ENCODE results near the gene RFC5. TPM values are rescaled to one million over a fixed set of nuclear protein-coding genes. Genes with fewer than 3 reads are reported as not detected.
"Not testable (repeated sequence)": the region's sequence is repeated elsewhere in the genome, so short reads cannot be mapped to it uniquely, and the experiment has no call there.

Gene RFC5
- total RNA-seq, 1 donor from 2014 or later: 73.8 TPM

DNA sequence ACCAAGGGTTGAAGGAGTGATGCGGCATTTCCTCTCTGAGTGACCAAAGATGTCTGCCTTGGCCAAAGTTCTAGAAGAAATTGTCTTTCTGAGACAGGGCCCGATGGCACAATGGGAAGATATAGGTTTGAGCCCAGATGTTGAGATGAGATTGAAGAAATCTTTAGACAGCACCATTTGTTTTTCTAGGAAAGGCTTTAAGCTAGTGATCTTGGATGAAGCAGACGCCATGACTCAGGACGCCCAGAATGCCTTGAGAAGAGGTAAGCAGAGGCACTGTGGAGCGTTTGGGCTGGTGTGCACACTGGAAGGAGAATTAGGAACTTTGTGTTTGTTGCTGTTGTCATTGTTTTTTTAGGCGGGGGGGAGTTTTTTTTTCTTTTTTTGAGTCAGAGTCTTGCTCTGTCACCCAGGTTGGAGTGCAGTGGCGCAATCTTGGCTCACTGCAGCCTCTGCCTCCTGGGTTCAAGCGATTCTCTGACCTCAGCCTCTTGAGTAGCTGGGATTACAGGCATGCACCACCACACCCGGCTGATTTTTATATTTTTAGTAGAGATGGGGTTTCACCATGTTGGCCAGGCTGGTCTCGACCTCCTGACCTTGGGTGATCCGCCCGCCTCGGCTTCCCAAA is 5.7 kb downstream of the RFC5 start:
- H3K9me3 Mint-ChIP-seq; H3K4me3 Mint-ChIP-seq; intact Hi-C loops (cut with micrococcal nuclease); DNase-seq (ENCODE audit: low spot score); H3K27ac Mint-ChIP-seq; H3K27me3 Mint-ChIP-seq (ENCODE audit: insufficient read depth): not testable (repeated sequence)
- peaks cover 57% of the 10 kb centered on the region for H3K36me3 Mint-ChIP-seq (ENCODE audit: low read depth)
- peaks cover 14% of the 10 kb centered on the region for H3K4me1 Mint-ChIP-seq (ENCODE audit: low read depth)

- intact Hi-C loops (cut with micrococcal nuclease): no loop called here
- H3K4me3 Mint-ChIP-seq: no peak overlapping the region
- no peak overlapping the region for H3K27ac Mint-ChIP-seq
- H3K9me3 Mint-ChIP-seq: no peaks in the 10 kb centered on the region
- DNase-seq (ENCODE audit: low spot score): no peak
- H3K36me3 Mint-ChIP-seq (ENCODE audit: low read depth): peaks cover 56% of the 10 kb centered on the region
- no peaks in the 10 kb centered on the region for H3K27me3 Mint-ChIP-seq (ENCODE audit: insufficient read depth)
- H3K4me1 Mint-ChIP-seq (ENCODE audit: low read depth): peaks cover 11% of the 10 kb centered on the region
Measured at GRCh38 chr12:118022728-118023109, 6.2 kb downstream of the RFC5 start.

DNA sequence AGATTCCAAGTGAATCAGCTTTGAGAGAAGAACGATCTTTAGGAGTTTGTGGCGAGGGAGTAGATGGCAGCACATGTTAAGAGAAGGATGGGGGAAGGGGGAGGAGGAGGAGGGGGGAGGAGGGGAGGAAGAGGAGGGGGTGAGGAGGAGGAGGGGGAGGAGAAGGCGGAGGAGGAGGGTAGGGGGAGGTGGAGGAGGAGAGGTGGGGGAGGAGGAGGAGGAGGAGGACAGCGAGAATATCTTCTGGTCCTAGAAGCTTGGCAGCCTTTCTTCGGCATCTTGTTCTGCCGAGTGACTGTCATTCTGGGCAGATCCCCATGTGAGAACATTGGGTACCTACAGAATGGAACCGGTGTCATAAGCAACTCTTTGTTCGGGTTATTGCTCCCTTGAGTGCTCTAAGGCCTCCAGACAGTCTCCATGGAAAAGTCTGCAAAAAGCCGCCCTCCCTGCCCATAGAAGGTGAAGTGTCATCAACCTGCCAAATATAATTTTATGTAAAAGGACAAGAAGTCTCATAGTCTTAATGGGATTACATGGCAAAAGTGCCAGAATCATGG is 6.9 kb downstream of the RFC5 start:
- Mint-ChIP-seq H3K4me1 (ENCODE audit: low read depth) (peaks cover 5% of the 10 kb centered on the region), H3K36me3 (ENCODE audit: low read depth) (peaks cover 55% of the 10 kb centered on the region), H3K27ac (no peak overlapping the region), H3K27me3 (ENCODE audit: insufficient read depth) (no peaks in the 10 kb centered on the region), H3K9me3 (no peaks in the 10 kb centered on the region), H3K4me3 (no peak overlapping the region)
- intact Hi-C loops (cut with micrococcal nuclease): no loop called here
- no peak for DNase-seq (ENCODE audit: low spot score)

- intact Hi-C loops (cut with micrococcal nuclease): no loop called here
- Mint-ChIP-seq H3K27ac (no peak overlapping the region), H3K4me1 (ENCODE audit: low read depth) (peaks cover 6% of the 10 kb centered on the region), H3K9me3 (no peaks in the 10 kb centered on the region), H3K27me3 (ENCODE audit: insufficient read depth) (no peaks in the 10 kb centered on the region), H3K4me3 (no peak overlapping the region), H3K36me3 (ENCODE audit: low read depth) (peaks cover 54% of the 10 kb centered on the region)
- DNase-seq (ENCODE audit: low spot score): no peak
Measured at GRCh38 chr12:118025168-118025567, 8.7 kb downstream of the RFC5 start.

DNA sequence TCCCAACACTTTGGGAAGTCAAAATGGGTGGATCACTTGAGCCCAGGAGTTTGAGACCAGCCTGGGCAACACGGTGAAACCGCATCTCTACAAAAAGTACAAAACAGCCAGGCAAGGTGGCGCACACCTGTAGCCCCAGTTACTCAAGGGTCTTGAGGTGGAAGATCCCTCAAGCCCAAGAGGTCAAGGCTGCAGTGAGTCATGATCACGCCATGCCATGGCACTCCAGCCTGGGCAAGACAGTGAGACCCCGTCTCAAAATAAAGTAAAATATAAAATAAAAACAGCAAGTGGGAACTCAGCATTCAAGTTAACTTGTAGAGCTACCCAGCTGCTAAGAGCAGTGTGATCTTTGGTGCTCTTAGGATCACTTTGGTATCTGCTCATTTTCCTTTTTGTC is 12.7 kb downstream of the RFC5 start:
- no peaks in the 10 kb centered on the region for H3K27me3 Mint-ChIP-seq (ENCODE audit: insufficient read depth)

DNA sequence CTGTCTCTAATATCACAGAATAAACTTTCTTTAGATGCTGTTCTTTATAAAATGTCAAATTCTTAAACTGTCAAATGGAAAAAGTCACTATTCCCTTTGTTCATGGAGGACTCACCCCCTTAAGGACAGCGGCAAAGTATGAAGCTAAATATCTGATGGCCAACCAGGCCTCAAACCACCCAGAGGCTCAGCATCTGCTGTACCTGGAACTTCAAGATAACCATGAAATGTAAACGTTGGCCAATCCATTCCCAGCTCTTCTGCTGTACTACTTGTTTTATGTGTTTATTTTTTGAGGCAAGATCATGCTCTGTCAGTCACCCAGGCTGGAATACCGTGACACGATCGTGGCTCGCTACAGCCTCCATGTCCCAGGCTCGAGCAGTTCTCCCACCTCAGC is 15.7 kb downstream of the RFC5 start:
- intact Hi-C loops (cut with micrococcal nuclease): loop anchor here (10.0 kb wide), 2 partner anchors 1107 to 1983 kb away; no protein-coding TSS in a partner anchor
- no peak for DNase-seq (ENCODE audit: low spot score)
- Mint-ChIP-seq H3K27ac (peak overlapping the region; percentile 82), H3K27me3 (ENCODE audit: insufficient read depth) (no peaks in the 10 kb centered on the region), H3K4me1 (ENCODE audit: low read depth) (peaks cover 47% of the 10 kb centered on the region), H3K4me3 (no peak overlapping the region), H3K9me3 (no peaks in the 10 kb centered on the region), H3K36me3 (ENCODE audit: low read depth) (peaks cover 69% of the 10 kb centered on the region)

More for the DNA sequence above, 12.7 kb downstream of the RFC5 start:
- H3K27ac Mint-ChIP-seq: peak overlapping the region; percentile 64
- H3K9me3 Mint-ChIP-seq: no peaks in the 10 kb centered on the region
- intact Hi-C loops (cut with micrococcal nuclease): no loop called here
- DNase-seq (ENCODE audit: low spot score): no peak
- H3K4me1 Mint-ChIP-seq (ENCODE audit: low read depth): peaks cover 22% of the 10 kb centered on the region
- H3K4me3 Mint-ChIP-seq: no peak overlapping the region
- H3K36me3 Mint-ChIP-seq (ENCODE audit: low read depth): peaks cover 53% of the 10 kb centered on the region

- peak overlapping the region; percentile 80 for H3K27ac Mint-ChIP-seq
- peaks cover 72% of the 10 kb centered on the region for H3K36me3 Mint-ChIP-seq (ENCODE audit: low read depth)
- H3K27me3 Mint-ChIP-seq (ENCODE audit: insufficient read depth): no peaks in the 10 kb centered on the region
- intact Hi-C loops (cut with micrococcal nuclease): loop anchor here (10.0 kb wide), 2 partner anchors 1109 to 1981 kb away; no protein-coding TSS in a partner anchor
- no peak for DNase-seq (ENCODE audit: low spot score)
- H3K4me3 Mint-ChIP-seq: no peak overlapping the region
- H3K9me3 Mint-ChIP-seq: no peaks in the 10 kb centered on the region
- H3K4me1 Mint-ChIP-seq (ENCODE audit: low read depth): peaks cover 47% of the 10 kb centered on the region
Measured at GRCh38 chr12:118033323-118033722, 16.8 kb downstream of the RFC5 start.

GRCh38 chr12:118033902-118034301 is 17.4 kb downstream of the RFC5 start:
- no peaks in the 10 kb centered on the region for H3K9me3 Mint-ChIP-seq
- no peak for DNase-seq (ENCODE audit: low spot score)
- peaks cover 74% of the 10 kb centered on the region for H3K36me3 Mint-ChIP-seq (ENCODE audit: low read depth)
- H3K27me3 Mint-ChIP-seq (ENCODE audit: insufficient read depth): no peaks in the 10 kb centered on the region
- intact Hi-C loops (cut with micrococcal nuclease): loop anchor here (2.0 to 10.0 kb wide), 3 partner anchors 343 to 1981 kb away; partner anchors contain the start of gene SUDS3
- peaks cover 47% of the 10 kb centered on the region for H3K4me1 Mint-ChIP-seq (ENCODE audit: low read depth)
- H3K27ac Mint-ChIP-seq: peak overlapping the region; percentile 99
- no peak overlapping the region for H3K4me3 Mint-ChIP-seq

DNA sequence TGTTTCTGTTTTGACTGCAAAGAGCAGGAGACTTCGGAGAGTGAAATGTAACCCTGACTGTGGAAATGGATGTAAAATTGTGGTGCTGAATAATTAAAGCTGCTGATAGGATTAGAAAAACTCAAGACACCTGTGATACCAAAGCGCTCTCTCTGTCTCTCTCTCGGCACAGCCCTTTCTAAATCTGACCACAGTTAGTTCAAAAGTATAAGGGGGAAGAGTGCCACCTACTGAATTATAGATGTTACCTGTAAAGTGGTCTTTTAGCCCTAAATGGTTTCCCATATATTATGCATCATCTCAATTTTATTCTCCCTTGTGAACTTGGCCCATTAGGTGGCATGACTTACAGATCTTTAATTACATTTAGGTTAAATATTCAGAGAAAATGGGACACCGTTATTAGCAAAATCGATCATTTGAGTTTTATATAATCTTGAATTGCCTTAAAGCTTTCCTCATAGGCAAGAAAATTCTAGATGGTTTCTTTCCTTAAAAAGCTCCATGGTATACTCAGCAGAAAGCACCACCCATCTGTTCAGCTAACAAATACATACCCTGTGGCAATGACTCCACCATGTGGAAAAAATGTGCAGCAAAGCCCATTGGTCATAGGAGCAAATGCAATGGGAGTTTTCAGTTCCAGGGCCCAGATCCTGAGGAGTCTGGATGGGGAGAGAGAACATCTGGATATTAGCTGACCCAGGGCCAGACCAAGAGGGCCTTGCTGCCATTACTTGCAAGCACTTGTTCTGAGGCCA is 18.1 kb downstream of the RFC5 start:
- intact Hi-C loops (cut with micrococcal nuclease): loop anchor here (1.0 to 10.0 kb wide), 8 partner anchors 10 to 1980 kb away; partner anchors contain the start of genes RFC5 and SUDS3

GRCh38 chr12:118035190-118036041 is 18.9 kb downstream of the RFC5 start:
- H3K4me3 Mint-ChIP-seq: peak overlapping the region; percentile 57

More for the DNA sequence above, 18.1 kb downstream of the RFC5 start:
- no peaks in the 10 kb centered on the region for H3K9me3 Mint-ChIP-seq
- peaks cover 76% of the 10 kb centered on the region for H3K36me3 Mint-ChIP-seq (ENCODE audit: low read depth)
- H3K4me3 Mint-ChIP-seq: peak overlapping the region; percentile 57
- H3K4me1 Mint-ChIP-seq (ENCODE audit: low read depth): peaks cover 50% of the 10 kb centered on the region
- H3K27me3 Mint-ChIP-seq (ENCODE audit: insufficient read depth): no peaks in the 10 kb centered on the region
- no peak for DNase-seq (ENCODE audit: low spot score)
- peak overlapping the region; percentile 99 for H3K27ac Mint-ChIP-seq

GRCh38 chr12:118036672-118037411 is 20.3 kb downstream of the RFC5 start:
- intact Hi-C loops (cut with micrococcal nuclease): loop anchor here (10.0 kb wide), 2 partner anchors 1112 to 1978 kb away; no protein-coding TSS in a partner anchor
- peaks cover 53% of the 10 kb centered on the region for H3K4me1 Mint-ChIP-seq (ENCODE audit: low read depth)

More at GRCh38 chr12:118035190-118036041, 18.9 kb downstream of the RFC5 start:
- Mint-ChIP-seq H3K36me3 (ENCODE audit: low read depth) (peaks cover 71% of the 10 kb centered on the region), H3K4me1 (ENCODE audit: low read depth) (peaks cover 46% of the 10 kb centered on the region), H3K27me3 (ENCODE audit: insufficient read depth) (no peaks in the 10 kb centered on the region), H3K27ac (peak overlapping the region; percentile 99), H3K9me3 (no peaks in the 10 kb centered on the region)
- DNase-seq (ENCODE audit: low spot score): no peak
- intact Hi-C loops (cut with micrococcal nuclease): loop anchor here (1.0 to 10.0 kb wide), 8 partner anchors 9 to 1979 kb away; partner anchors contain the start of genes RFC5 and SUDS3

More at GRCh38 chr12:118036672-118037411, 20.3 kb downstream of the RFC5 start:
- no peaks in the 10 kb centered on the region for H3K27me3 Mint-ChIP-seq (ENCODE audit: insufficient read depth)
- peaks cover 71% of the 10 kb centered on the region for H3K36me3 Mint-ChIP-seq (ENCODE audit: low read depth)
- peak overlapping the region; percentile 99 for H3K27ac Mint-ChIP-seq
- H3K9me3 Mint-ChIP-seq: no peaks in the 10 kb centered on the region
- DNase-seq (ENCODE audit: low spot score): no peak
- H3K4me3 Mint-ChIP-seq: no peak overlapping the region
